ENCODE results near the gene IRF2BP2. TPM values are rescaled to one million over a fixed set of nuclear protein-coding genes. Genes with fewer than 3 reads are reported as not detected.

Gene IRF2BP2
- total RNA-seq, 4 donors from 2014 or later = 106 to 125 (median 115) TPM

DNA sequence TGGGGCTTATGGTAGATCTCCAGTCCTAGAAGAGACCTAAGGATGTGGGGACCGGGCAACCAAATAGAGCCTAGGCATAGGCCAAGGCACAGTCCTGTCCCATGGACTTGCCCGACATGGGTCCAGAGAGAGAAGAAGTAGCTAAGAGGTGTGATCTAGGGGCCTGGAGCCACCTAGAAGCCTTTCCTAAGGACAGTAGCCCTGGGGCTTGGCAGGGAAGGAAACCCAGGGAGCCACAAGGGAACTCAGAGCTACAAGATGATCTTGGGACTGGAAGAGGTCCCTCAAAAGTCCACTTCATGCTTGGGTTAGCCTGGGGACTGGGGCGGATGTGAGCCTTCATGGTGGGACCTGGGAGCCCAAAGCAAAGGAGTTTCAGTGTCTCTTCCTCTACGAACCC lies 18.8 kb downstream of the IRF2BP2 start:
- H3K4me1 ChIP-seq = no peaks in the 10 kb centered on the region
- no peak for TF ChIP-seq POLR2A (IDR thresholded peaks at IDR 0.05)
- TF ChIP-seq, protein P1, sequence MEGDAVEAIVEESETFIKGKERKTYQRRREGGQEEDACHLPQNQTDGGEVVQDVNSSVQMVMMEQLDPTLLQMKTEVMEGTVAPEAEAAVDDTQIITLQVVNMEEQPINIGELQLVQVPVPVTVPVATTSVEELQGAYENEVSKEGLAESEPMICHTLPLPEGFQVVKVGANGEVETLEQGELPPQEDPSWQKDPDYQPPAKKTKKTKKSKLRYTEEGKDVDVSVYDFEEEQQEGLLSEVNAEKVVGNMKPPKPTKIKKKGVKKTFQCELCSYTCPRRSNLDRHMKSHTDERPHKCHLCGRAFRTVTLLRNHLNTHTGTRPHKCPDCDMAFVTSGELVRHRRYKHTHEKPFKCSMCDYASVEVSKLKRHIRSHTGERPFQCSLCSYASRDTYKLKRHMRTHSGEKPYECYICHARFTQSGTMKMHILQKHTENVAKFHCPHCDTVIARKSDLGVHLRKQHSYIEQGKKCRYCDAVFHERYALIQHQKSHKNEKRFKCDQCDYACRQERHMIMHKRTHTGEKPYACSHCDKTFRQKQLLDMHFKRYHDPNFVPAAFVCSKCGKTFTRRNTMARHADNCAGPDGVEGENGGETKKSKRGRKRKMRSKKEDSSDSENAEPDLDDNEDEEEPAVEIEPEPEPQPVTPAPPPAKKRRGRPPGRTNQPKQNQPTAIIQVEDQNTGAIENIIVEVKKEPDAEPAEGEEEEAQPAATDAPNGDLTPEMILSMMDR (IDR thresholded peaks at IDR 0.05) = no peak
- intact Hi-C loops (cut with DNase I) = loop anchor here (5.0 to 10.0 kb wide), 2 partner anchors 39 to 96 kb away; no protein-coding TSS in a partner anchor
- no peaks in the 10 kb centered on the region for H3K36me3 ChIP-seq
- no peak overlapping the region for H3K27ac ChIP-seq
- H3K4me3 ChIP-seq (replicated peaks in 1 of 3) = no peak overlapping the region
- H3K27me3 ChIP-seq = no peaks in the 10 kb centered on the region
- no peak for DNase-seq
- WGBS, 2 donors = 91 to 100% methylated on average over 4 of the region's 4 CpGs
- no peaks in the 10 kb centered on the region for H3K9me3 ChIP-seq

DNA sequence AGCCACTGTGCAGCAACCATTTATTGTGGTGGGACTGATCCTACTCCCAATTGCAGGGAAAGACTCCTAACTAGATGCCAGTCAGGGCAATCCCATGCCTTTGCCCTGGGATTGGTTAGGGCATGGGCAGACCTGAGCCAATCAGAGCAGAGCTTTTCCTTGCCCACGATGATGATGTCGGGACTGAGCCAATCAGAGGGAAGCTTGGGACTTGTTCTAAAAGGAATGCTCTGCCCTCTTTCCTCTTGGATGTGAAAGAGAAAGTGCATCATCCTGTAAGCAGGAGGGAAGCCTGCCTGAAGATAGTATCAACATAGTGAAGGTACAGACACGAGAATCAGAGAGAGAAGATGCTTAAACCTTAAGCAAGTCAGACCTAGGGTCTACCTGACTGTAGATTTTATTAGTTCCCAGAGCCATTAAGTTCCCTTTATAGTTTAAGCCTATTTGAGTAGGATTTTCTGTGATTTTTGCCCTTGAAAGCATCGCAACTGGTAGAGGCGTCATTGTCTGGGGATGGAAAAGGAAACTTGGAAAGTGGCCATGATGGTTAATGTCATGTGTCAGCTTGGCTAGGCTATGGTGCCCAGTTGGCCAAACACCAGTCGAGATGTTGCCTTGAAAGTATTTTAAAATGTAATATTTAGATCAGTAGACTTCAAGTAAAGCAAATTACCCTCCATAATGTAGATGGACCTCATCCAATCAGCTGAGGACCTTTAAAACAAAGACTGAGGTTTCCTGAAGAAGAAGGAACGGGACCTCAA lies 19.9 kb downstream of the IRF2BP2 start:
- H3K9me3 ChIP-seq = no peaks in the 10 kb centered on the region
- WGBS, 2 donors = 92 to 93% methylated on average over 7 of the region's 7 CpGs
- no peaks in the 10 kb centered on the region for H3K4me1 ChIP-seq
- intact Hi-C loops (cut with DNase I) = loop anchor here (5.0 to 10.0 kb wide), 2 partner anchors 38 to 95 kb away; no protein-coding TSS in a partner anchor
- no peaks in the 10 kb centered on the region for H3K36me3 ChIP-seq
- no peak overlapping the region for H3K27ac ChIP-seq
- H3K27me3 ChIP-seq = no peaks in the 10 kb centered on the region
- no peak for TF ChIP-seq POLR2A (IDR thresholded peaks at IDR 0.05)
- TF ChIP-seq, protein P1 (IDR thresholded peaks at IDR 0.05) = no peak
- no peak overlapping the region for H3K4me3 ChIP-seq (replicated peaks in 1 of 3)
- DNase-seq = no peak

DNA sequence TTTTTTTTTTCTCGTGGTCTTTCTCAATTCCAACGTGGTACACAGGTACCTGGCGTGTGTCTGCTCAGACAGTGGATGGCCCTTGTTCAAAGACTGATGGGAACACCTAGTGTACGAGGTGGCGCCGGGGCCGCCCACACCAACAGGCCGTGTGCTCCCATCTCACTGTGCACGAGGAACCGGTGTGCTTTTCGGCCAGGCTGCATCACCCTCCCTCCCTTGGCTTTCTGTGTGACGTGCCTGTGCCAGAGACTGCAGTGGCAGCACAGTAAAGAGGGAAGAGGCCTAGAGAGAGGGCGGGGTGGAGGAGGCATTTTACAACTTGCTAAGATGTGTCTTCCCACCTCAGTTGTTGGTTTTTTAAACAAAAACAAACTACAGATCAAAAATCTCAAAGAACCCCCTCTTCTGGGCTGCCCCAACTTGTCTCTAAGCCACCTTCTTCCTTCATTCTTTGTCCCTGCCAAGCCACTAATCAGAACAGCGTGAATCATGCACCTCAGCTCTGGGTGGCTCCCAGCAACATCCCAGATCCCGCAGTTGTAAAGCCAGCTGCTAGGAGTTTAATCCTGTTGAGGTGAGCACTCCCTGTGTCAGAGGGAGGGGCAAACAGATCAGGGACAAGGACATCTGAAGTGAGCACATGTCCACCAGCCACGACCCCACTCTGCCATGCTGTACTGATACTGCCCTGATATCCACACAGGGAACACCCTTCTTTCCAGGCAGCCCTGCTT lies 20.7 kb downstream of the IRF2BP2 start:
- Histone ChIP-seq H3K36me3 (no peaks in the 10 kb centered on the region), H3K4me3 (replicated peaks in 1 of 3) (no peak overlapping the region), H3K4me1 (peaks cover 0 to 8% of the 10 kb centered on the region in 2 donors), H3K9me3 (no peaks in the 10 kb centered on the region), H3K27me3 (no peaks in the 10 kb centered on the region), H3K27ac (no peak overlapping the region)
- DNase-seq = no peak
- WGBS, 2 donors = 91 to 93% methylated on average over 16 of the region's 16 CpGs
- TF ChIP-seq, protein P1 (IDR thresholded peaks at IDR 0.05) = no peak
- TF ChIP-seq POLR2A (IDR thresholded peaks at IDR 0.05) = no peak
- intact Hi-C loops (cut with DNase I) = no loop called here

DNA sequence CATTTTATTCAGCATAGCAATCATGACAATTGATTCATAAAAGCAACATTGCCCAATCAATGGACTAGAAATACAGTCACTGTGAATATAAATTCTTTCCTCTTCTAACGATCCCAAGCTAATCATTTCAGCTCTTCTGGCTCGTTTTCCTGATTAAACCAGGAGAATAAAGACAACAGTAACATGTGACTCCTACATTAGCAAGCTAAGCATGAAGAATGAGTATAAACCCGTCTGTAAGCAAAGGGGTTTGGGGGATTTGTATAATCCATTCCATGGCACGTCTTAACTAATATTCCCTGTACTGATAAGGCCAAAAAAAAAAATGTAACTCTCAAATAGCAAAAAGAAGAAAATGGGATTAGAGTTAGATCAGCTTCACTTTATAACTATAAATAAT lies 21.6 kb downstream of the IRF2BP2 start:
- no peak for DNase-seq
- no peaks in the 10 kb centered on the region for H3K9me3 ChIP-seq
- H3K27me3 ChIP-seq = no peaks in the 10 kb centered on the region
- peaks cover 0 to 9% of the 10 kb centered on the region in 2 donors for H3K4me1 ChIP-seq
- no peaks in the 10 kb centered on the region for H3K36me3 ChIP-seq
- WGBS, 2 donors = 67 to 70% methylated on average over 4 of the region's 4 CpGs
- TF ChIP-seq, protein P1 (IDR thresholded peaks at IDR 0.05) = no peak
- TF ChIP-seq POLR2A (IDR thresholded peaks at IDR 0.05) = no peak
- H3K27ac ChIP-seq = no peak overlapping the region
- H3K4me3 ChIP-seq (replicated peaks in 1 of 3) = no peak overlapping the region
- intact Hi-C loops (cut with DNase I) = no loop called here

Data from thyroid gland (tissue), 4 donors.